RWPE2 (cell line): ENCODE data around the gene RAD51D.

ENCODE experiments used
- ATAC-seq: fragments of 200-7000 bp; cut with Tn5 transposase; 3 replicates; pipeline ENCODE4 v1.9.1; 2021; ENCODE audit warnings: low read depth
- DNase-seq: peaks from one replicate; pipeline ENCODE4 v3.0.0-alpha.2; 2020; ENCODE audit warnings: low spot score
- H3K27ac ChIP-seq: fragments of 450-650 bp; 2 replicates; pipeline ENCODE4 v1.5.1; 2017; ENCODE audit warnings: mild to moderate bottlenecking; ENCODE audit not compliant: poor library complexity, severe bottlenecking
- H3K27me3 ChIP-seq: fragments of 250-450 bp; sonication (Bioruptor Pico); 2 replicates; pipeline ENCODE4 v1.5.1; 2021; ENCODE audit warnings: mild to moderate bottlenecking, moderate library complexity; ENCODE audit not compliant: insufficient read depth, poor library complexity, severe bottlenecking
- H3K36me3 ChIP-seq: fragments of 250-450 bp; sonication (Bioruptor Pico); 2 replicates; pipeline ENCODE4 v1.5.1; 2020; ENCODE audit warnings: low read depth, mild to moderate bottlenecking, moderate library complexity
- H3K4me1 ChIP-seq: fragments of 250-450 bp; sonication (Bioruptor Pico); 2 replicates; pipeline ENCODE4 v1.5.1; 2021; ENCODE audit warnings: mild to moderate bottlenecking, moderate library complexity; ENCODE audit not compliant: insufficient read depth, poor library complexity, severe bottlenecking
- H3K4me3 ChIP-seq: fragments of 250-450 bp; sonication (Bioruptor Pico); 2 replicates; pipeline ENCODE4 v1.5.1; 2021; ENCODE audit warnings: mild to moderate bottlenecking, moderate library complexity; ENCODE audit not compliant: severe bottlenecking
- H3K9me3 ChIP-seq: fragments of 250-450 bp; sonication (Bioruptor Pico); 2 replicates; pipeline ENCODE4 v1.5.1; 2021; ENCODE audit warnings: mild to moderate bottlenecking, moderate library complexity; ENCODE audit not compliant: severe bottlenecking
- CTCF ChIP-seq: fragments of 450-650 bp; IDR thresholded peaks from one replicate; pipeline ENCODE4 v1.5.1; 2017; ENCODE audit warnings: mild to moderate bottlenecking, moderate library complexity; ENCODE audit not compliant: poor library complexity, severe bottlenecking

The RAD51D gene

GRCh38 chr17:35132099-35132498, 12.4 kb upstream of the RAD51D start:
- ATAC-seq (no peak), DNase-seq (no peak)
- no peak for TF ChIP-seq CTCF
- H3K4me3 ChIP-seq = no peak overlapping the region
- H3K27ac ChIP-seq = no peak overlapping the region
- H3K4me1 ChIP-seq = no peaks in the 10 kb centered on the region
- peaks cover 56% of the 10 kb centered on the region for H3K36me3 ChIP-seq
- H3K9me3 ChIP-seq = no peaks in the 10 kb centered on the region
- no peaks in the 10 kb centered on the region for H3K27me3 ChIP-seq

DNA sequence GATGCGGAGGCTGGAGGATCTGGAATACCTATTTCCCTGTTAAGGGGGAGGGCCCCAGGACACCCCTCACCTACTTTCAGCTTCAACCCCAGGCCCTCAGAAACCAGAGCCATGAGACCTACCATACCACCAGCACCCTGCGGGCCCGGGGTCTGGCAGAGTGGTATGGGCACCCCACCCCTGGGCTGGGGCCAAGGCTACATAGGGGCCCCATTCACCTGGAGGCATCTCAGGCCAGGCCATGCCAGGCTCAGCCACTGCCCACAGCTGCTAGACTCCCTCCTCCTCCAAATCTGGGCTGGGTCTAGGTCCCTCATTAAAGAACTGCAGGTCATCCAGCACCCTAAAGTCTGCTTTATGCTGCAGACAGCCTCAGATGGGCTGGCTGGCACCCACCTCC, 10.7 kb upstream of the RAD51D start:
- H3K9me3 ChIP-seq = no peaks in the 10 kb centered on the region
- H3K27ac ChIP-seq = no peak overlapping the region
- H3K4me1 ChIP-seq = no peaks in the 10 kb centered on the region
- H3K36me3 ChIP-seq = peaks cover 39% of the 10 kb centered on the region
- ATAC-seq (no peak), DNase-seq (no peak)
- H3K4me3 ChIP-seq = no peak overlapping the region
- no peak for TF ChIP-seq CTCF
- no peaks in the 10 kb centered on the region for H3K27me3 ChIP-seq

GRCh38 chr17:35129973-35130351, 10.3 kb upstream of the RAD51D start:
- no peak for TF ChIP-seq CTCF
- H3K27ac ChIP-seq = no peak overlapping the region
- DNase-seq (no peak), ATAC-seq (peak; percentile 29; the same call in 1 of the 3 replicates)
- no peak overlapping the region for H3K4me3 ChIP-seq
- no peaks in the 10 kb centered on the region for H3K27me3 ChIP-seq
- no peaks in the 10 kb centered on the region for H3K9me3 ChIP-seq
- peaks cover 34% of the 10 kb centered on the region for H3K36me3 ChIP-seq
- no peaks in the 10 kb centered on the region for H3K4me1 ChIP-seq

GRCh38 chr17:35129154-35129972, 9.7 kb upstream of the RAD51D start:
- TF ChIP-seq CTCF = no peak
- DNase-seq (no peak), ATAC-seq (no peak)
- no peak overlapping the region for H3K4me3 ChIP-seq
- H3K9me3 ChIP-seq = no peaks in the 10 kb centered on the region
- H3K27ac ChIP-seq = no peak overlapping the region
- no peaks in the 10 kb centered on the region for H3K4me1 ChIP-seq
- peaks cover 28% of the 10 kb centered on the region for H3K36me3 ChIP-seq
- H3K27me3 ChIP-seq = no peaks in the 10 kb centered on the region
